HepG2 (cell line): ENCODE data around the gene BCKDHA. TPM values are rescaled to one million over a fixed set of nuclear protein-coding genes. Genes with fewer than 3 reads are reported as not detected.

Experiments used
- AGO2 ChIP-seq: fragments of 200-400 bp; formaldehyde crosslinking; optimal IDR thresholded peaks from 2 replicates; pipeline ENCODE3; 2017; ENCODE audit warnings: mild to moderate bottlenecking, low read depth, low read length, moderate library complexity
- CC2D1A ChIP-seq: sonication (generic); formaldehyde crosslinking; IDR thresholded peaks from 2 replicates; pipeline ENCODE4 v1.8.1; 2023; ENCODE audit warnings: mild to moderate bottlenecking, missing genetic modification reagents
- FOXM1 ChIP-seq: sonication (generic); formaldehyde crosslinking; IDR thresholded peaks from 2 replicates; pipeline ENCODE4 v1.5.0; 2020; ENCODE audit warnings: missing genetic modification reagents
- KAT8 ChIP-seq: IDR thresholded peaks from 2 replicates; pipeline ENCODE4 v1.6.1; 2016; ENCODE audit warnings: missing genetic modification reagents, missing compliant biosample characterization
- LRRFIP1 ChIP-seq: sonication (generic); formaldehyde crosslinking; conservative IDR thresholded peaks from 2 replicates; pipeline ENCODE4 v1.4.0; 2020; ENCODE audit warnings: missing genetic modification reagents
- RARA ChIP-seq: IDR thresholded peaks from 2 replicates; pipeline ENCODE4 v1.6.1; 2016; ENCODE audit warnings: missing genetic modification reagents, missing compliant biosample characterization
- RBFOX2 ChIP-seq: fragments of 200-400 bp; formaldehyde crosslinking; IDR thresholded peaks from 2 replicates; pipeline ENCODE4 v1.6.1; 2017; ENCODE audit warnings: low read depth, mild to moderate bottlenecking, low read length
- ZBTB33 ChIP-seq: sonication (generic); formaldehyde crosslinking; IDR thresholded peaks from 2 replicates; pipeline ENCODE4 v1.4.0; 2020; ENCODE audit warnings: missing genetic modification reagents
- ZBTB7B ChIP-seq: sonication (generic); formaldehyde crosslinking; IDR thresholded peaks from 2 replicates; pipeline ENCODE4 v1.4.0; 2020; ENCODE audit warnings: missing genetic modification reagents
- ZNF18 ChIP-seq: sonication (generic); formaldehyde crosslinking; IDR thresholded peaks from 2 replicates; pipeline ENCODE4 v1.8.0; 2022; ENCODE audit warnings: mild to moderate bottlenecking, missing genetic modification reagents; ENCODE audit not compliant: insufficient replicate concordance
- ZNF318 ChIP-seq: sonication (generic); formaldehyde crosslinking; IDR thresholded peaks from 2 replicates; pipeline ENCODE4 v1.4.0; 2020; ENCODE audit warnings: mild to moderate bottlenecking, missing genetic modification reagents
- ZNF639 ChIP-seq: conservative IDR thresholded peaks from 2 replicates; pipeline ENCODE4 v1.6.1; 2018; ENCODE audit warnings: missing genetic modification reagents
- ZNF709 ChIP-seq: sonication (generic); formaldehyde crosslinking; IDR thresholded peaks from 2 replicates; pipeline ENCODE4 v1.5.0; 2020; ENCODE audit warnings: mild to moderate bottlenecking, missing genetic modification reagents
- polyA plus RNA-seq, 8 experiments: library from polyadenylated mRNA; depleted of rRNA in 3 of 8; stranded (reverse) in 7 of 8; unstranded in 1 of 8; fragments of >200 nt; fragmentation: Illumina TruSeq in 4 of 8; extraction: Trizol in 4 of 8; gene quantifications; 2 replicates each; pipeline versions ENCODE4 v1.2.1 to v1.2.3, GENCODE V29; 2011 to 2016; ENCODE audit warnings: low read depth in 4 of 8, missing spikeins in 1 of 8, mixed read lengths in 1 of 8; ENCODE audit not compliant: insufficient read depth in 1 of 8
- total RNA-seq, 5 experiments: library from RNA; depleted of rRNA; stranded (reverse); fragments of >200 nt; fragmentation: Illumina TruSeq; extraction: Trizol; gene quantifications; 2 replicates each; pipeline ENCODE4 v1.2.3, GENCODE V29; 2016; ENCODE audit warnings: low read depth in 1 of 5

Gene BCKDHA
- total and polyA plus RNA-seq, 2 of the 13 experiments (the other 11 are each of a cell fraction or from before 2014, with no cell fraction given), result 11.8 to 31.5 TPM

GRCh38 chr19:41439441-41440222, 42.0 kb downstream of the BCKDHA start, which contains the start of gene DMAC2 (continued):
- TF ChIP-seq ZNF318 (CRISPR knock-in tag), result peak; percentile 85
- TF ChIP-seq ZBTB33 (CRISPR knock-in tag), result no peak
- peak; percentile 70 for TF ChIP-seq RBFOX2
- no peak for TF ChIP-seq RARA (CRISPR knock-in tag)
- no peak for TF ChIP-seq LRRFIP1 (CRISPR knock-in tag)
- TF ChIP-seq ZNF18 (CRISPR knock-in tag), result peak; percentile 14
- peak; percentile 49 for TF ChIP-seq AGO2
- peak; percentile 95 for TF ChIP-seq ZBTB7B
- TF ChIP-seq ZNF709, result no peak
- 0 out of 2 replicates have a peak, but pooled peaks have one; percentile 47 for TF ChIP-seq ZNF639 (CRISPR knock-in tag)
- TF ChIP-seq KAT8 (CRISPR knock-in tag), result peak; percentile 96
- no peak for TF ChIP-seq CC2D1A (CRISPR knock-in tag)
- TF ChIP-seq FOXM1 (CRISPR knock-in tag), result no peak
